SK-N-SH (cell line): ENCODE results near the gene ASTN2. TPM values are rescaled to one million over a fixed set of nuclear protein-coding genes. Genes with fewer than 3 reads are reported as not detected.

Experiments
- CTCF ChIA-PET: fragments of 300-600, 350-600 bp; formaldehyde crosslinking; extraction: SDS; loops from one replicate; lab custom pipeline; 2021; lab: Yijun Ruan, JAX
- POLR2A ChIA-PET: fragments of 350-600 bp; sonication (Branson Sonifier 250); formaldehyde crosslinking; extraction: SDS; loops from one replicate; lab custom pipeline; 2020; ENCODE audit warnings: antibody characterized with exemption, inconsistent platforms; lab: Yijun Ruan, JAX
- DNase-seq: peaks from one replicate; pipeline ENCODE4 v3.0.0; 2012
- H2AFZ ChIP-seq: fragments of 200-600 bp; sonication (generic); 2 replicates; pipeline ENCODE4 v1.8.1; 2016; ENCODE audit warnings: antibody characterized with exemption, mild to moderate bottlenecking, low read depth
- H3F3A ChIP-seq: fragments of 200-600 bp; sonication (generic); replicated peaks from 2 replicates; pipeline ENCODE3; 2016; ENCODE audit warnings: antibody characterized with exemption, mild to moderate bottlenecking; ENCODE audit not compliant: insufficient read depth
- H3K27ac ChIP-seq, 2 experiments: fragments of 200-500 bp in 1 of 2; fragments of 200-600 bp in 1 of 2; sonication (Bioruptor generic) in 1 of 2; sonication (generic), shearing (Covaris generic) in 1 of 2; 2 replicates each; pipeline versions ENCODE4 v1.5.1 to v1.6.1; 2014 to 2016; ENCODE audit warnings: low read depth in 2 of 2, inconsistent platforms in 1 of 2, low read length in 1 of 2, mild to moderate bottlenecking in 1 of 2, mixed read lengths in 1 of 2
- H3K27me3 ChIP-seq: fragments of 200-600 bp; sonication (generic), shearing (Covaris generic); 2 replicates; pipeline ENCODE4 v1.6.1; 2016; ENCODE audit warnings: mixed run types; ENCODE audit not compliant: insufficient read depth
- H3K36me3 ChIP-seq, 2 experiments: fragments of 200-500 bp in 1 of 2; fragments of 200-600 bp in 1 of 2; sonication (Bioruptor generic) in 1 of 2; sonication (generic) in 1 of 2; replicated peaks in 1 of 2; 2 replicates each; pipeline versions ENCODE3 to v1.5.1; 2014 to 2016; ENCODE audit warnings: low read length in 1 of 2, mild to moderate bottlenecking in 1 of 2; ENCODE audit not compliant: insufficient read depth in 2 of 2, control insufficient read depth in 1 of 2
- H3K4me1 ChIP-seq, 2 experiments: fragments of 200-500 bp in 1 of 2; fragments of 200-600 bp in 1 of 2; sonication (Bioruptor generic) in 1 of 2; sonication (generic), shearing (Covaris generic) in 1 of 2; 2 replicates each; pipeline versions ENCODE4 v1.5.1 to v1.6.1; 2014 to 2016; ENCODE audit warnings: low read depth in 1 of 2, low read length in 1 of 2, mixed run types in 1 of 2; ENCODE audit not compliant: insufficient read depth in 2 of 2, control insufficient read depth in 1 of 2
- H3K4me2 ChIP-seq: fragments of 200-600 bp; sonication (generic), shearing (Covaris generic); 2 replicates; pipeline ENCODE4 v1.6.1; 2017; ENCODE audit warnings: mixed run types
- H3K4me3 ChIP-seq, 2 experiments: fragments of 200-500 bp in 1 of 2; fragments of 200-600 bp in 1 of 2; sonication (Bioruptor generic) in 1 of 2; sonication (generic), shearing (Covaris generic) in 1 of 2; 2 replicates each; pipeline versions ENCODE4 v1.5.1 to v1.8.1; 2014 to 2016; ENCODE audit warnings: low read depth in 2 of 2, inconsistent platforms in 1 of 2, low read length in 1 of 2, mild to moderate bottlenecking in 1 of 2, mixed read lengths in 1 of 2, moderate library complexity in 1 of 2
- H3K79me2 ChIP-seq: fragments of 200-600 bp; sonication (generic); 2 replicates; pipeline ENCODE4 v1.8.1; 2017; ENCODE audit warnings: mild to moderate bottlenecking; ENCODE audit not compliant: insufficient read depth
- H3K9ac ChIP-seq: fragments of 200-600 bp; sonication (generic); 2 replicates; pipeline ENCODE4 v1.6.1; 2017; ENCODE audit warnings: mixed run types
- H3K9me2 ChIP-seq: fragments of 200-600 bp; sonication (generic); 2 replicates; pipeline ENCODE4 v1.6.1; 2017; ENCODE audit warnings: mixed run types
- H3K9me3 ChIP-seq: fragments of 200-600 bp; sonication (generic); 2 replicates; pipeline ENCODE4 v1.6.1; 2017; ENCODE audit warnings: mixed run types, mild to moderate bottlenecking, moderate library complexity
- H4K20me1 ChIP-seq: fragments of 200-600 bp; sonication (generic); 2 replicates; pipeline ENCODE4 v1.6.1; 2017; ENCODE audit warnings: mild to moderate bottlenecking, mixed run types; ENCODE audit not compliant: insufficient read depth
- CHD2 ChIP-seq: fragments of 150-350 bp; IDR thresholded peaks from 2 replicates; pipeline ENCODE4 v1.6.1; 2018; ENCODE audit warnings: low read length; ENCODE audit not compliant: partially characterized antibody
- EZH2phosphoT487 ChIP-seq: fragments of 200-600 bp; sonication (generic); IDR thresholded peaks from 2 replicates; pipeline ENCODE4 v1.6.1; 2017; ENCODE audit warnings: low read depth, mixed run types, mild to moderate bottlenecking, antibody characterized with exemption, moderate library complexity, borderline replicate concordance
- FOXM1 ChIP-seq: IDR thresholded peaks from 2 replicates; pipeline ENCODE4 v1.4.0; 2012; ENCODE audit warnings: low read depth, mild to moderate bottlenecking
- GABPA ChIP-seq: IDR thresholded peaks from 2 replicates; pipeline ENCODE4 v1.4.0; 2012; ENCODE audit warnings: low read depth, mild to moderate bottlenecking
- MEF2A ChIP-seq: IDR thresholded peaks from 2 replicates; pipeline ENCODE4 v1.4.0; 2012; ENCODE audit warnings: low read depth, borderline replicate concordance
- NRF1 ChIP-seq: IDR thresholded peaks from 2 replicates; pipeline ENCODE4 v1.6.1; 2012; ENCODE audit warnings: low read depth, mild to moderate bottlenecking, low read length
- PBX3 ChIP-seq: IDR thresholded peaks from 2 replicates; pipeline ENCODE4; 2012
- RCOR1 ChIP-seq: fragments of 150-350 bp; IDR thresholded peaks from 2 replicates; pipeline ENCODE4 v1.6.1; 2017; ENCODE audit warnings: antibody characterized with exemption, low read length
- RFX5 ChIP-seq: IDR thresholded peaks from 2 replicates; pipeline ENCODE4 v1.6.1; 2012; ENCODE audit warnings: mild to moderate bottlenecking, improper control_type of control experiment, low read length
- SIN3A ChIP-seq: IDR thresholded peaks from 2 replicates; pipeline ENCODE4 v1.6.1; 2012; ENCODE audit warnings: low read depth, mild to moderate bottlenecking, low read length, moderate library complexity, borderline replicate concordance
- SMC3 ChIP-seq: IDR thresholded peaks from 2 replicates; pipeline ENCODE4 v1.6.1; 2012; ENCODE audit warnings: low read depth, low read length, improper control_type of control experiment
- TCF12 ChIP-seq: IDR thresholded peaks from 2 replicates; pipeline ENCODE4 v1.4.0; 2012
- TEAD4 ChIP-seq: IDR thresholded peaks from 2 replicates; pipeline ENCODE4 v1.4.0; 2012; ENCODE audit warnings: mild to moderate bottlenecking, borderline replicate concordance; ENCODE audit not compliant: insufficient read depth
- USF2 ChIP-seq: fragments of 150-350 bp; IDR thresholded peaks from 2 replicates; pipeline ENCODE4 v1.6.1; 2017; ENCODE audit warnings: antibody characterized with exemption, low read length, low read depth, borderline replicate concordance
- WGBS: methylation state at CpG from one replicate; pipeline ENCODE4 v1.1.6; 2017; ENCODE audit warnings: low lambda C conversion rate; 5-methylcytosine and 5-hydroxymethylcytosine counted together
- polyA plus RNA-seq, 3 experiments: library from polyadenylated mRNA; depleted of rRNA; stranded (reverse); fragments of >200 nt; gene quantifications; 2 replicates each; pipeline ENCODE4 v1.2.3, GENCODE V29; 2012

ASTN2 gene
- polyA plus RNA-seq, 1 of the 3 experiments (the other 2 are of a cell fraction), result 6.6 TPM

GRCh38 chr9:116419181-116419580 is 995.7 kb downstream of the ASTN2 start:
- Histone ChIP-seq H3K79me2 (no peaks in the 10 kb centered on the region), H4K20me1 (no peaks in the 10 kb centered on the region), H3K4me2 (no peak overlapping the region), H3K9me3 (no peaks in the 10 kb centered on the region), H3K4me1 (no peaks in the 10 kb centered on the region), H3K36me3 (peaks cover 0 to 21% of the 10 kb centered on the region in 2 experiments), H3K9ac (no peak overlapping the region), H3K27ac (no peak overlapping the region), H2AFZ (no peak overlapping the region), H3K4me3 (no peak overlapping the region), H3K9me2 (no peaks in the 10 kb centered on the region), H3F3A (no peaks in the 10 kb centered on the region), H3K27me3 (no peaks in the 10 kb centered on the region)
- DNase-seq, result no peak
- no peak for TF ChIP-seq RFX5
- TF ChIP-seq SIN3A, result no peak
- TF ChIP-seq PBX3, result no peak
- TF ChIP-seq CHD2, result no peak
- no peak for TF ChIP-seq MEF2A
- no peak for TF ChIP-seq USF2
- no peak for TF ChIP-seq TEAD4
- TF ChIP-seq TCF12, result no peak
- WGBS, result 80% methylated on average over 3 of the region's 3 CpGs
- CTCF ChIA-PET, result interaction anchor here (0.7 kb wide), 1 partner anchor 1353 kb away, joined by 3 read pairs; no protein-coding TSS in a partner anchor
- POLR2A ChIA-PET, result no interaction called here

GRCh38 chr9:116417464-116417863 is 997.4 kb downstream of the ASTN2 start:
- Histone ChIP-seq H3K27me3 (no peaks in the 10 kb centered on the region), H3K4me1 (no peaks in the 10 kb centered on the region), H3K9me3 (no peaks in the 10 kb centered on the region), H3K79me2 (no peaks in the 10 kb centered on the region), H3K36me3 (peaks cover 0 to 23% of the 10 kb centered on the region in 2 experiments), H3K27ac (no peak overlapping the region), H3K9me2 (no peaks in the 10 kb centered on the region), H3F3A (no peaks in the 10 kb centered on the region), H3K4me3 (no peak overlapping the region), H2AFZ (no peak overlapping the region), H3K4me2 (no peak overlapping the region), H4K20me1 (no peaks in the 10 kb centered on the region), H3K9ac (no peak overlapping the region)
- POLR2A ChIA-PET, result no interaction called here
- DNase-seq, result no peak
- 76% methylated on average over 2 of the region's 2 CpGs for WGBS
- CTCF ChIA-PET, result interaction anchor here (0.7 to 1.3 kb wide), 3 partner anchors 70 to 517 kb away, joined by 3 to 4 read pairs (median 3); no protein-coding TSS in a partner anchor
- TF ChIP-seq MEF2A, result no peak
- TF ChIP-seq SMC3, result no peak
- no peak for TF ChIP-seq SIN3A
- TF ChIP-seq TEAD4, result no peak
- TF ChIP-seq NRF1, result no peak
- TF ChIP-seq RCOR1, result no peak
- TF ChIP-seq EZH2phosphoT487, result no peak
- TF ChIP-seq GABPA, result no peak
- no peak for TF ChIP-seq RFX5
- TF ChIP-seq TCF12, result no peak
- TF ChIP-seq FOXM1, result no peak
